ENCODE measurements around the gene RTN3. TPM values are rescaled to one million over a fixed set of nuclear protein-coding genes. Genes with fewer than 3 reads are reported as not detected.

Gene RTN3
- polyA plus RNA-seq, 1 donor from 2014 or later, result 283 TPM

- no peaks in the 10 kb centered on the region for H3K27me3 ChIP-seq (ENCODE audit: insufficient read depth, low read depth, low read length)
- no peak overlapping the region for H3K4me2 ChIP-seq (ENCODE audit: low read length)
- no peak overlapping the region for H3K4me3 ChIP-seq (ENCODE audit: low read length)
- H3K9me3 ChIP-seq (ENCODE audit: low read length), result no peaks in the 10 kb centered on the region
- H3K79me2 ChIP-seq (replicated peaks; ENCODE audit: insufficient read depth, low read length), result no peaks in the 10 kb centered on the region
- no peak for TF ChIP-seq CTCF (IDR thresholded peaks at IDR 0.05; ENCODE audit: poor library complexity, severe bottlenecking)
- no peak for TF ChIP-seq EP300 (conservative IDR thresholded peaks at IDR 0.05; ENCODE audit: poor library complexity, severe bottlenecking)
- TF ChIP-seq TAF1 (IDR thresholded peaks at IDR 0.05; ENCODE audit: low read depth), result no peak
- no peak for TF ChIP-seq EZH2 (IDR thresholded peaks at IDR 0.05; ENCODE audit: borderline replicate concordance, insufficient read depth, low read length, poor library complexity, severe bottlenecking)
- no peak for TF ChIP-seq RAD21 (conservative IDR thresholded peaks at IDR 0.05)
- no peak for TF ChIP-seq SMC3 (conservative IDR thresholded peaks at IDR 0.05; ENCODE audit: poor library complexity)
- H3K36me3 ChIP-seq (ENCODE audit: insufficient read depth, low read length), result no peaks in the 10 kb centered on the region
- no peaks in the 10 kb centered on the region for H4K20me1 ChIP-seq (ENCODE audit: insufficient read depth)
- H3F3A ChIP-seq (ENCODE audit: insufficient read depth, low read length, poor library complexity, severe bottlenecking), result no peaks in the 10 kb centered on the region
- H3K9ac ChIP-seq (ENCODE audit: low read length), result no peak overlapping the region
- no peaks in the 10 kb centered on the region for H3K9me2 ChIP-seq (ENCODE audit: insufficient read depth, low read length)
- no peak overlapping the region for H3K27ac ChIP-seq (ENCODE audit: low read length)
- H2AFZ ChIP-seq (ENCODE audit: low read depth, low read length), result no peak overlapping the region
These were observed 104.5 kb downstream of the RTN3 start for GRCh38 chr11:63785823-63786222.

GRCh38 chr11:63791495-63792167 lies 110.3 kb downstream of the RTN3 start:
- Histone ChIP-seq H3K4me2 (ENCODE audit: low read length) (no peak overlapping the region), H3K79me2 (replicated peaks; ENCODE audit: insufficient read depth, low read length) (no peaks in the 10 kb centered on the region), H3K27me3 (ENCODE audit: insufficient read depth, low read depth, low read length) (no peaks in the 10 kb centered on the region), H3K9me3 (ENCODE audit: low read length) (peaks cover under 1% of the 10 kb centered on the region), H3K4me3 (ENCODE audit: low read length) (no peak overlapping the region), H2AFZ (ENCODE audit: low read depth, low read length) (no peak overlapping the region), H3K9ac (ENCODE audit: low read length) (no peak overlapping the region), H3F3A (ENCODE audit: insufficient read depth, low read length, poor library complexity, severe bottlenecking) (no peaks in the 10 kb centered on the region), H3K27ac (ENCODE audit: low read length) (no peak overlapping the region), H3K36me3 (ENCODE audit: insufficient read depth, low read length) (no peaks in the 10 kb centered on the region), H3K9me2 (ENCODE audit: insufficient read depth, low read length) (no peaks in the 10 kb centered on the region), H4K20me1 (ENCODE audit: insufficient read depth) (no peaks in the 10 kb centered on the region)
- TF ChIP-seq CTCF (IDR thresholded peaks at IDR 0.05; ENCODE audit: poor library complexity, severe bottlenecking), result no peak
- no peak for TF ChIP-seq POLR2AphosphoS5 (IDR thresholded peaks at IDR 0.05)
- no peak for TF ChIP-seq TAF1 (IDR thresholded peaks at IDR 0.05; ENCODE audit: low read depth)
- no peak for TF ChIP-seq EZH2 (IDR thresholded peaks at IDR 0.05; ENCODE audit: borderline replicate concordance, insufficient read depth, low read length, poor library complexity, severe bottlenecking)

GRCh38 chr11:63793161-63793560 lies 111.9 kb downstream of the RTN3 start:
- H3K4me3 ChIP-seq (ENCODE audit: low read length), result no peak overlapping the region
- no peaks in the 10 kb centered on the region for H3K9me2 ChIP-seq (ENCODE audit: insufficient read depth, low read length)
- no peak overlapping the region for H3K9ac ChIP-seq (ENCODE audit: low read length)
- H3K9me3 ChIP-seq (ENCODE audit: low read length), result peaks cover 6% of the 10 kb centered on the region
- no peak for TF ChIP-seq SMC3 (conservative IDR thresholded peaks at IDR 0.05; ENCODE audit: poor library complexity)
- TF ChIP-seq EP300 (conservative IDR thresholded peaks at IDR 0.05; ENCODE audit: poor library complexity, severe bottlenecking), result no peak
- TF ChIP-seq POLR2AphosphoS5 (IDR thresholded peaks at IDR 0.05), result no peak
- TF ChIP-seq EZH2 (IDR thresholded peaks at IDR 0.05; ENCODE audit: borderline replicate concordance, insufficient read depth, low read length, poor library complexity, severe bottlenecking), result no peak
- TF ChIP-seq MXI1 (conservative IDR thresholded peaks at IDR 0.05; ENCODE audit: poor library complexity, severe bottlenecking), result no peak
- no peak for TF ChIP-seq TAF1 (IDR thresholded peaks at IDR 0.05; ENCODE audit: low read depth)
- no peak for TF ChIP-seq RAD21 (conservative IDR thresholded peaks at IDR 0.05)
- TF ChIP-seq CTCF (IDR thresholded peaks at IDR 0.05; ENCODE audit: poor library complexity, severe bottlenecking), result no peak
- no peak for TF ChIP-seq REST (IDR thresholded peaks at IDR 0.05; ENCODE audit: borderline replicate concordance)
- no peak overlapping the region for H2AFZ ChIP-seq (ENCODE audit: low read depth, low read length)
- H3K27me3 ChIP-seq (ENCODE audit: insufficient read depth, low read depth, low read length), result no peaks in the 10 kb centered on the region
- H3K79me2 ChIP-seq (replicated peaks; ENCODE audit: insufficient read depth, low read length), result no peaks in the 10 kb centered on the region
- H4K20me1 ChIP-seq (ENCODE audit: insufficient read depth), result no peaks in the 10 kb centered on the region
- no peaks in the 10 kb centered on the region for H3F3A ChIP-seq (ENCODE audit: insufficient read depth, low read length, poor library complexity, severe bottlenecking)
- no peak overlapping the region for H3K4me2 ChIP-seq (ENCODE audit: low read length)
- no peaks in the 10 kb centered on the region for H3K36me3 ChIP-seq (ENCODE audit: insufficient read depth, low read length)
- H3K27ac ChIP-seq (ENCODE audit: low read length), result no peak overlapping the region

All from neural cell (in vitro differentiated cells).